Common myeloid progenitor, CD34-positive (primary cell): Measurements from ENCODE around the gene PYCARD.

Experiments
- CTCF ChIA-PET: fragments of 350-600 bp; sonication (Branson Sonifier 250); formaldehyde crosslinking; loops from one replicate; lab custom pipeline; 2021; ENCODE audit warnings: antibody characterized with exemption; lab: Charles Lee
- POLR2A ChIA-PET: fragments of 350-600 bp; sonication (Branson Sonifier 250); formaldehyde crosslinking; loops from one replicate; lab custom pipeline; 2021; ENCODE audit warnings: antibody characterized with exemption; lab: Charles Lee
- DNase-seq, 3 donors: peaks; one replicate each; pipeline versions ENCODE4 v3.0.0 to v3.0.0-alpha.2; 2013
- H3K27ac ChIP-seq, 2 experiments: 1 replicate in 1 of 2; 2 replicates in 1 of 2; pipeline ENCODE4 v1.7.0; 2013; ENCODE audit warnings: inconsistent platforms in 2 of 2, low read length in 2 of 2, mild to moderate bottlenecking in 2 of 2, low read depth in 1 of 2, moderate library complexity in 1 of 2; ENCODE audit not compliant: severe bottlenecking in 2 of 2, insufficient read depth in 1 of 2, poor library complexity in 1 of 2
- H3K27me3 ChIP-seq, 5 experiments: replicated peaks in 2 of 5; 1 replicate in 3 of 5; 2 replicates in 2 of 5; pipeline versions ENCODE4 v1.6.1 to v1.7.0; 2013; ENCODE audit warnings: low read length in 4 of 5, mild to moderate bottlenecking in 2 of 5, moderate library complexity in 2 of 5, inconsistent platforms in 1 of 5; ENCODE audit not compliant: insufficient read depth in 5 of 5, control insufficient read depth in 4 of 5
- H3K36me3 ChIP-seq, 4 experiments: 1 replicate in 2 of 4; 2 replicates in 2 of 4; pipeline versions ENCODE4 v1.6.1 to v1.7.0; 2013; ENCODE audit warnings: low read length in 3 of 4, control low read depth in 1 of 4, mild to moderate bottlenecking in 1 of 4; ENCODE audit not compliant: control insufficient read depth in 4 of 4, insufficient read depth in 4 of 4
- H3K4me1 ChIP-seq, 4 experiments: 1 replicate in 3 of 4; 2 replicates in 1 of 4; pipeline versions ENCODE4 v1.6.1 to v1.7.1; 2013; ENCODE audit warnings: low read length in 3 of 4, mild to moderate bottlenecking in 3 of 4, control low read depth in 1 of 4, inconsistent platforms in 1 of 4, moderate library complexity in 1 of 4; ENCODE audit not compliant: control insufficient read depth in 4 of 4, insufficient read depth in 4 of 4; ENCODE audit errors: control extremely low read depth in 1 of 4
- H3K4me3 ChIP-seq, 7 experiments: 1 replicate in 4 of 7; 2 replicates in 3 of 7; pipeline versions ENCODE4 v1.5.1 to v1.7.0; 2013; ENCODE audit warnings: mild to moderate bottlenecking in 7 of 7, low read length in 6 of 7, moderate library complexity in 6 of 7, inconsistent platforms in 2 of 7, low read depth in 2 of 7, control low read depth in 1 of 7; ENCODE audit not compliant: insufficient read depth in 4 of 7, control insufficient read depth in 1 of 7; ENCODE audit errors: extremely low read depth in 1 of 7
- H3K9me3 ChIP-seq, 5 experiments: 1 replicate in 4 of 5; 2 replicates in 1 of 5; pipeline versions ENCODE4 v1.6.1 to v1.7.1; 2013; ENCODE audit warnings: low read length in 4 of 5, mild to moderate bottlenecking in 2 of 5, inconsistent platforms in 1 of 5, low read depth in 1 of 5, moderate library complexity in 1 of 5; ENCODE audit not compliant: control insufficient read depth in 4 of 5, insufficient read depth in 2 of 5; ENCODE audit errors: control extremely low read depth in 1 of 5
- WGBS: methylation state at CpG from one replicate; pipeline ENCODE4 v1.1.5; 2013; ENCODE audit not compliant: insufficient coverage; 5-methylcytosine and 5-hydroxymethylcytosine counted together

Gene PYCARD

GRCh38 chr16:31224092-31224955, 21.8 kb upstream of the PYCARD start:
- Histone ChIP-seq H3K4me3 (no peak overlapping the region), H3K9me3 (no peaks in the 10 kb centered on the region), H3K36me3 (no peaks in the 10 kb centered on the region), H3K27ac (no peak overlapping the region), H3K4me1 (peaks cover 0 to 6% (median 3%) of the 10 kb centered on the region in 4 experiments), H3K27me3 (no peaks in the 10 kb centered on the region)
- no peak for DNase-seq
- WGBS, result 97% methylated on average over 73 of the region's 80 CpGs
- ChIA-PET POLR2A (no interaction called here), CTCF (interaction anchor here (1.2 kb wide), 1 partner anchor 31 kb away, joined by 3 read pairs; no protein-coding TSS in a partner anchor)

- Histone ChIP-seq H3K9me3 (no peaks in the 10 kb centered on the region), H3K36me3 (no peaks in the 10 kb centered on the region), H3K27me3 (peaks cover 0 to 4% (median 0%) of the 10 kb centered on the region in 5 experiments), H3K4me1 (peaks cover 0 to 5% (median 2%) of the 10 kb centered on the region in 4 experiments), H3K4me3 (no peak overlapping the region), H3K27ac (no peak overlapping the region)
- ChIA-PET POLR2A (no interaction called here), CTCF (no interaction called here)
- no peak for DNase-seq
- WGBS, result 100% methylated on average over 4 of the region's 5 CpGs
These were observed 20.5 kb upstream of the PYCARD start for GRCh38 chr16:31223044-31223443.

- POLR2A ChIA-PET, result interaction anchor here (0.8 kb wide), 1 partner anchor 99 kb away, joined by 5 read pairs; no protein-coding TSS in a partner anchor
These were observed 19.0 kb upstream of the PYCARD start for GRCh38 chr16:31221357-31222160.

GRCh38 chr16:31219154-31219741, 16.7 kb upstream of the PYCARD start:
- Histone ChIP-seq H3K9me3 (no peaks in the 10 kb centered on the region), H3K36me3 (no peaks in the 10 kb centered on the region), H3K4me3 (no peak overlapping the region), H3K4me1 (peaks cover 2 to 36% (median 30%) of the 10 kb centered on the region in 4 experiments), H3K27me3 (peaks cover 0 to 32% (median 20%) of the 10 kb centered on the region in 5 experiments), H3K27ac (no peak overlapping the region)
- POLR2A ChIA-PET, result interaction anchor here (0.6 kb wide), 1 partner anchor 67 kb away, joined by 5 read pairs; no protein-coding TSS in a partner anchor
- CTCF ChIA-PET, result interaction anchor here (3.0 kb wide), 1 partner anchor 8 kb away, joined by 12 read pairs; no protein-coding TSS in a partner anchor
- DNase-seq, result no peak
- WGBS, result 97% methylated on average over 11 of the region's 15 CpGs

More at GRCh38 chr16:31221357-31222160, 19.0 kb upstream of the PYCARD start:
- no peaks in the 10 kb centered on the region for H3K36me3 ChIP-seq
- peaks cover 0 to 17% (median 9%) of the 10 kb centered on the region in 5 experiments for H3K27me3 ChIP-seq
- whole genome bisulfite sequencing, result 74% methylated on average over 10 of the region's 12 CpGs
- H3K27ac ChIP-seq, result no peak overlapping the region
- no peaks in the 10 kb centered on the region for H3K9me3 ChIP-seq
- peaks cover 0 to 13% (median 9%) of the 10 kb centered on the region in 4 experiments for H3K4me1 ChIP-seq
- no peak overlapping the region for H3K4me3 ChIP-seq
- CTCF ChIA-PET, result no interaction called here
- no peak for DNase-seq

- ChIA-PET CTCF (interaction anchor here (0.5 to 3.0 kb wide), 9 partner anchors 10 to 166 kb away, joined by 3 to 12 read pairs (median 3); partner anchors contain the start of gene PYCARD), POLR2A (no interaction called here)
- Histone ChIP-seq H3K4me3 (peak overlapping the region in 4 of 7 experiments; percentile 24 to 70 (median 56)), H3K27ac (no peak overlapping the region), H3K9me3 (no peaks in the 10 kb centered on the region), H3K4me1 (peaks cover 2 to 40% (median 32%) of the 10 kb centered on the region in 4 experiments), H3K27me3 (peaks cover 0 to 32% (median 24%) of the 10 kb centered on the region in 5 experiments), H3K36me3 (no peaks in the 10 kb centered on the region)
- DNase-seq, result no peak
- WGBS, result 21% methylated on average over 4 of the region's 4 CpGs
These were observed 14.6 kb upstream of the PYCARD start for GRCh38 chr16:31217136-31217530.

GRCh38 chr16:31216422-31217135, 14.0 kb upstream of the PYCARD start, which contains the start of gene PYDC1:
Gene PYDC1, minus strand, starts transcription at chr16:31217135. Its CDS starts 107 bp downstream, at chr16:31217028.
- Histone ChIP-seq H3K36me3 (no peaks in the 10 kb centered on the region), H3K4me1 (peaks cover 2 to 39% (median 33%) of the 10 kb centered on the region in 4 experiments), H3K4me3 (peak within 1 kb of the TSS in 6 of 7 experiments; percentile 43 to 70 (median 51)), H3K27me3 (peaks cover 0 to 32% (median 24%) of the 10 kb centered on the region in 5 experiments), H3K9me3 (no peaks in the 10 kb centered on the region), H3K27ac (no peak within 1 kb of the TSS)
- ChIA-PET CTCF (interaction anchor here (0.5 to 3.0 kb wide), 9 partner anchors 9 to 166 kb away, joined by 3 to 12 read pairs (median 3); partner anchors contain the start of gene PYCARD), POLR2A (no interaction called here)
- 3% methylated on average over 50 of the region's 52 CpGs for WGBS
- peak in 1 of 3 donors; percentile 50 for DNase-seq
